H1 (cell line): ENCODE measurements around the gene TFAP2A. TPM values are rescaled to one million over a fixed set of nuclear protein-coding genes. Genes with fewer than 3 reads are reported as not detected.

Experiments used
- CBX5 ChIP-seq: fragments of 300-800, 300-1000 bp; sonication (generic); IDR thresholded peaks from 2 replicates; pipeline ENCODE4 v1.7.1; 2016; ENCODE audit warnings: antibody characterized with exemption, low read length, low read depth
- CREB1 ChIP-seq: IDR thresholded peaks from 2 replicates; pipeline ENCODE4 v1.6.1; 2012; ENCODE audit warnings: inconsistent platforms
- EGR1 ChIP-seq: IDR thresholded peaks from 2 replicates; pipeline ENCODE4 v1.6.1; 2011; ENCODE audit warnings: low read depth, low read length, borderline replicate concordance
- PHF8 ChIP-seq: fragments of 200-600 bp; sonication (generic); conservative IDR thresholded peaks from 2 replicates; pipeline ENCODE4 v1.7.1; 2012; ENCODE audit warnings: low read depth, mild to moderate bottlenecking, inconsistent platforms, low read length, moderate library complexity
- POLR2A ChIP-seq, 2 experiments: IDR thresholded peaks; 1 replicate in 1 of 2; 2 replicates in 1 of 2; pipeline ENCODE4 v1.6.1; 2011; ENCODE audit warnings: low read depth in 2 of 2, low read length in 2 of 2, mild to moderate bottlenecking in 2 of 2; ENCODE audit errors: control extremely low read depth in 1 of 2
- RAD21 ChIP-seq, 2 experiments: IDR thresholded peaks in 1 of 2; conservative IDR thresholded peaks in 1 of 2; 2 replicates each; pipeline ENCODE4 v1.6.1; 2011; ENCODE audit warnings: low read depth in 2 of 2, low read length in 2 of 2, improper control_type of control experiment in 1 of 2, inconsistent platforms in 1 of 2, mild to moderate bottlenecking in 1 of 2, moderate library complexity in 1 of 2
- RBBP5 ChIP-seq: IDR thresholded peaks from 2 replicates; pipeline ENCODE4 v1.7.1; 2012; ENCODE audit warnings: low read depth, mild to moderate bottlenecking, inconsistent platforms, low read length, moderate library complexity, borderline replicate concordance
- SIN3A ChIP-seq, 2 experiments: IDR thresholded peaks in 1 of 2; conservative IDR thresholded peaks in 1 of 2; 2 replicates each; pipeline ENCODE4 v1.6.1; 2011 to 2012; ENCODE audit warnings: low read length in 2 of 2, improper control_type of control experiment in 1 of 2, low read depth in 1 of 2, mild to moderate bottlenecking in 1 of 2
- SIX5 ChIP-seq: IDR thresholded peaks from 2 replicates; pipeline ENCODE4 v1.6.1; 2011; ENCODE audit warnings: mild to moderate bottlenecking, low read depth, low read length
- SUZ12 ChIP-seq: fragments of 200-600 bp; sonication (generic); IDR thresholded peaks from 2 replicates; pipeline ENCODE4 v1.6.1; 2012; ENCODE audit warnings: mild to moderate bottlenecking, inconsistent platforms, low read length, moderate library complexity, mixed read lengths
- TBP ChIP-seq: IDR thresholded peaks from 2 replicates; pipeline ENCODE4 v1.6.1; 2011; ENCODE audit warnings: low read depth, low read length, improper control_type of control experiment
- TCF12 ChIP-seq: IDR thresholded peaks from 2 replicates; pipeline ENCODE4 v1.6.1; 2011; ENCODE audit warnings: low read depth, mild to moderate bottlenecking, low read length
- polyA plus RNA-seq, 7 experiments: library from polyadenylated mRNA; depleted of rRNA in 3 of 7; stranded (reverse) in 5 of 7; unstranded in 2 of 7; fragments of >200 nt in 5 of 7; fragments of 200-250 nt in 2 of 7; gene quantifications; 1 replicate in 5 of 7; 2 replicates in 1 of 7; 4 replicates in 1 of 7; pipeline versions ENCODE4 v1.2.1 to v1.2.3, GENCODE V29; 2011 to 2013; ENCODE audit warnings: missing spikeins in 2 of 7, mixed read lengths in 2 of 7
- total RNA-seq: library from RNA; stranded (reverse); fragmentation: NEBNext Ultra II Directional; extraction: Animal tissue kit (Norgen Biotek cat#: 25700); gene quantifications from 2 replicates; pipeline ENCODE4 v1.2.1, GENCODE V29; 2021
- TF ChIP-seq, protein P1 (sequence below): IDR thresholded peaks from 2 replicates; pipeline ENCODE4 v1.6.1; 2012; ENCODE audit warnings: inconsistent platforms
- TF ChIP-seq, protein P2 (sequence below): IDR thresholded peaks from 2 replicates; pipeline ENCODE4 v1.6.1; 2012; ENCODE audit warnings: low read length, inconsistent platforms

Gene TFAP2A
- total and polyA plus RNA-seq, 2 of the 8 experiments (the other 6 are each of a cell fraction or from before 2014, with no cell fraction given): 0.23 TPM; not detected in 1

- TF ChIP-seq, protein P1, sequence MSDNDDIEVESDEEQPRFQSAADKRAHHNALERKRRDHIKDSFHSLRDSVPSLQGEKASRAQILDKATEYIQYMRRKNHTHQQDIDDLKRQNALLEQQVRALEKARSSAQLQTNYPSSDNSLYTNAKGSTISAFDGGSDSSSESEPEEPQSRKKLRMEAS: peak; percentile 36
- TF ChIP-seq RAD21 (IDR thresholded peaks at IDR 0.05 in 1 of 2, conservative IDR thresholded peaks at IDR 0.05 in 1 of 2; ENCODE audit: low read depth in 2 of 2, low read length in 2 of 2) (peak; percentile 56 to 65), CBX5 (no peak), TBP (peak; percentile 32; the same call in 1 of the 2 replicates), TCF12 (0 out of 2 replicates have a peak, but pooled peaks have one; percentile 40), CREB1 (no peak), SUZ12 (peak; percentile 34; the same call in 1 of the 2 replicates), RBBP5 (peak; percentile 70), SIX5 (no peak), EGR1 (0 out of 2 replicates have a peak, but pooled peaks have one; percentile 21), POLR2A (IDR thresholded peaks at IDR 0.05; ENCODE audit: control extremely low read depth in 1 of 2, low read depth in 2 of 2, low read length in 2 of 2) (no peak), PHF8 (no peak), SIN3A (conservative IDR thresholded peaks at IDR 0.05 in 1 of 2, IDR thresholded peaks at IDR 0.05 in 1 of 2; ENCODE audit: low read depth in 1 of 2, low read length in 2 of 2) (no peak)
- TF ChIP-seq, protein P2, sequence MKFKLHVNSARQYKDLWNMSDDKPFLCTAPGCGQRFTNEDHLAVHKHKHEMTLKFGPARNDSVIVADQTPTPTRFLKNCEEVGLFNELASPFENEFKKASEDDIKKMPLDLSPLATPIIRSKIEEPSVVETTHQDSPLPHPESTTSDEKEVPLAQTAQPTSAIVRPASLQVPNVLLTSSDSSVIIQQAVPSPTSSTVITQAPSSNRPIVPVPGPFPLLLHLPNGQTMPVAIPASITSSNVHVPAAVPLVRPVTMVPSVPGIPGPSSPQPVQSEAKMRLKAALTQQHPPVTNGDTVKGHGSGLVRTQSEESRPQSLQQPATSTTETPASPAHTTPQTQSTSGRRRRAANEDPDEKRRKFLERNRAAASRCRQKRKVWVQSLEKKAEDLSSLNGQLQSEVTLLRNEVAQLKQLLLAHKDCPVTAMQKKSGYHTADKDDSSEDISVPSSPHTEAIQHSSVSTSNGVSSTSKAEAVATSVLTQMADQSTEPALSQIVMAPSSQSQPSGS: 0 out of 2 replicates have a peak, but pooled peaks have one; percentile 33
Observed at GRCh38 chr6:10414756-10415616, at the start of gene TFAP2A (continued).
